NCI-H82 treated with DMSO at 0.1 percent for 48 hours (cell line): ENCODE results near the gene ADARB1.

Experiments used
- DNase-seq: peaks from one replicate; lab custom pipeline; 2025; ENCODE audit not compliant: unreplicated experiment; lab: John Stamatoyannopoulos, UW

Gene ADARB1

DNA sequence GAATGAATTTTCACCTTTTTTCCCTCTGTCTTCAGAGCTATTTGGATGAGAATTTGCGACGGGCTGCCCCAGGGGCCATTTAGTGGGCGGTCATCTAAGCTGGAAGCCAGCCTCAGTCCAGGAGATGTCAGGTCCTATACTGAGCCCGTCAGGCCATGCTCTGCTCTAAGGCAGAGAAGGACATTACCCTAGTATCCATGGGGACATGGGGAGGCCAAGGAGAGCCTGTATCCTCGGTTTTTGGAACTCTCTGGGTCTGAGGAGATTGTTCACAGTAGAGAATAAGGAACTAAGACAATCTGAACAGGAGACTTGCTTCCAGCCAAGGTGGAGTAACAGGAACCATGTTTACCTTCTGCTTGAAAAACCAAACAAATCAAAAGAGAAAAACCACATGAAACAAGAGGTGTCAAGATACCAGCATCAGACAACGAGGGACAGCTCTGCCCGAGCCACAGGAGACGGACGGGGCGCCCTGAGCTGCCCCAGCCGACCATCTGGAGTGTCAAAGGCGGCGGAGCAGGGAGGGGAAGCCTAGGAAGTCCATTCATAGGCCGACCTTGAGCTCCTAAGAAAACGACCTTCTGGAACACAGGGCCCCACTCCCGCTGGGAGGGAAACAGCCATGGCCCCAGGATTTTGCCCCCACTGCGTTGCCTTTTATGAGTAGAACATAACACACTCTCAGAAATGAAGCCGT, 20.0 kb upstream of the ADARB1 start:
- DNase-seq: no peak

DNA sequence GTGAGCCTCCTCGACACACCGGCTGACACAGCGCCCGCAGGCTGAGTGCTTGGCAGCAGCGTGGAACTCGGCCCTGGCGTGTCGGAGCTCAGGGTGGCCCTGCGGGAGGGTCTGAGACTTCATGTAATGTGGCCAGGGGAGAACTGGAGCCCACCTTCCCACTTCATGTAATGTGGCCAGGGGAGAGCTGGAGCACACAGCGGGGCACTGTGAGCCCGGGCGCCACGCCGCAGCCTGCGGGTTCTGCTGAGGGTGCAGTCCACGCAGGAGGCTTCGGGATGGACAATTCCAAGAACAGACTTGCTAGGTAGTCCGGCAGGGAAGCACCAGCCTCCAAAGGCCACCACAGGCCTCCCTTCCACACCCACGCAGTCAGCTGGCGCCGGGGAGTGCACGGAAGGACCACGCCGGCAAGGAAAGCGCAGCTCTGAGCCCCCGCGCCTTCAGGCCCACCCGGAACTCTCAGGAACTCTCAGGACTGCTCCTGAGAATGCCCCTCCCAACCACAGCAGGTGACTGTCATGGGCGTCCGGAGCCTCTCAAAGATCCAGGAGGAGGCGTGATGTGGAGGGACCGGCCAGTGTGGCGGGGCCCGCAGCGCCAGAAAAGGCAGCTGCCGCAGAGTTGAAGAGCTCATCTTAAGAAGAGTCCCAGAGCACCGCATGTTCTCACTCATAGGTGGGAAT, 19.3 kb upstream of the ADARB1 start:
- DNase-seq: no peak

DNA sequence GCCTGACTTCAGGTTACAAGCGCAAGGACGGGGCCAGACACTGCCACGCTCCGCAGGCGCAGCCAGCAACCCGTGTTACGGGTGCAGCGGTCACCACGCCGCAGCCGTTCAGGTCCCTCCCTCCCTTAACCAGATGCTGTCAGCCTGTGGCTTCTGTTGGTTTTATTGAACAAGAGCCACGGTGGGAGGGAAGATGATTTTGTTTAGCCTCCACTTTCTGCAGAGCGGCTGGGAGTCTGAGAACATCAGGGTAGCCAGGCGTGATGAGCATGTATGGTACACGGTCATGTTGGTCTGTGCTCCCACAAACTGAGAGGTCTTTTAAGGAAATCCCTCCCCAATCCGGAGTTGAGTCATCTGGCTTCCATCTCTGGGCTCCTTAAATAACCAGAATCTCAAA, 18.5 kb upstream of the ADARB1 start:
- DNase-seq: no peak

DNA sequence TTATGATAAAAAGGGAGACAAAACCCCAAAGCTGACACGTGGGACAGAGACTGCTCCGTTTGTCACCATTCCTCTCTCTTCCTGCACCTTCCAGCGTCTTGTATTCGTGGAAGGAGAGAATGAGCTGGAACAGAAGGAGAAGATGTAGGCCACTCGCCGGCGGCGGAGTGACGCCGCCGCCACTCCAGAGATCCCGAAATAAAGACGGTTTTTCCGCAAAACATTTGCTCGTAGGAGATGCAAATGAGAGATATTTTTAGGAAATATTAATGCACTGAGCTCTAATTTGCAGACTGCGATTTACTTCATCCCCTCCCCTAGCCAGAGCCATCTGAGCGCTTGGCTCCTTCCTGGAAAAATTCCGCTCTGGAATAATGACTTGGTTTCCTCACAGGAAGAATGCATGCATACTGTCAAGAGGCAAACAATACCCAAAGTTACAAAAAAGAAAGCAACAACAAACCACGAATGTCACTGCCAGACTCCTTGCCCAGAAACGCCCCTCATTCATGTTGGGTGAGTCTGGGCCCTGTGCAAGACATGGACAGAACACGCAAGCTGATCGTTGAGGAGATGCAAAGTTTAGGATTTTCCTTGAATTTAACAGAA, 18.0 kb upstream of the ADARB1 start:
- no peak for DNase-seq

DNA sequence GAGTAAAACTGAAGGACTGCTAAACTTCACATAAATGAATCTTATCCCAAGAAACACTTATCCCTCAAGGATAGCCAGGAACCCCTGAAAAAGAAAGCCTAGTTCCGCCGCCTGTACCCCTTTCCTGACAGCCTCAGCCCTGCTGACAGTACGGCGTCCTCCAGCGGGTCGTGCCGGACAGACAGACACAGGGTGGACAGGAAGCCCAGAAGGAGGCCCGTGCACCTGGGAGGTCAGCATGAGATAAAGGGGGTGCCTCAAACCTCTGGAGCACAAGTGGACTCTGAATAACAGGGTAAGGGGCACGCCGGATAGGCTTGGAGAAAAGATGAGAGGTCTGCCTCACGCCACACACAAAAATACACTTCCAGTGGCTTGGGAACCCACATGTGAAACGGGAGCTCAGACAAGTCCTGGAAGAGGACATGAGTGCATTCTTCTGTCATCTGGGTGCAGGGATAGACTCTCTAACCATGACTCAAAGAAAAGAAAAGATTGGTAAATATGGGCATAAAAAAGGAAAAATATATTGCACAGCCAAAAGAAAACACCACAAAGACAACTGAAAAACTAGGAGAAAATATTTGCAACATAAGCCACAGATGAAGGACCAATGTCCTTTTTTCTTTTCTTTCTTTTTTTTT, 17.3 kb upstream of the ADARB1 start:
- DNase-seq: no peak

DNA sequence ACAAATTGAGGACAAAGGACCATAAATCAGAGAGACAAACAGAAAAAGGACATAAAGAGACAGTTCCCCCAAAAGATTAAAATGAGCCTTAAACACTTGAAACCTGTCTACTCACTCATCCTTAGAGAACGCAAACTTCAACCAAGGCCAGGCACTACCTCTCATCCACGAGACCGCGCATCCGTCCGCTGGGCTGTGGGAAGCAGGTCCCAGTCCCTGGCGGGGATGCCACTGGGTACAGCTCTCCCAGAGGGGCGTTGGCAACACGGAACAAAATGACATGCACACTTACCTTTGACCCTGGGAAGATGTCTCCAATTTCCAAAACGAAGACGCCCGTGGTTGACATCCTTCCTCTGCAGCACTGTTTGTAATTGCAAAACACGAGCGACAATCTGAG, 16.5 kb upstream of the ADARB1 start:
- no peak for DNase-seq

DNA sequence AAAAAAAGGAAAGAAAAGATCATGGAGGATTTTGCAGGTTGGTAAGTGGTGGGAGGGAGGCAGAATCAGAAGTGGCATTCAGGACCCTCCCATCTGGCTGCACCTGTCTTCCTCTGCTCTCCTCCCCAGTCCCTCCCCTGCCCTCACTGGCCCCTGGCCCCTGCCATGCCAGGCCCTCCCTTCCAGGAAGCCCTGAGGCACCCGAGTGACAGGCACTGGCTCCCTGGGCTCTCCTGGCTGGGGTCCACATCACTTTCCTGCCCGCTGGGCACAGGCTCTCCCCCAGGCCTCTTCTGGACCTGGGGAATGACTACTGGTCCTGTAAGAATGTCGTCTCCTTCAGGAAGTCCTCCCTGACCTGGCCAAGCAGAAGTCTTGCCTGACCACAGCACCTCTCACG, 15.3 kb upstream of the ADARB1 start:
- DNase-seq: no peak

DNA sequence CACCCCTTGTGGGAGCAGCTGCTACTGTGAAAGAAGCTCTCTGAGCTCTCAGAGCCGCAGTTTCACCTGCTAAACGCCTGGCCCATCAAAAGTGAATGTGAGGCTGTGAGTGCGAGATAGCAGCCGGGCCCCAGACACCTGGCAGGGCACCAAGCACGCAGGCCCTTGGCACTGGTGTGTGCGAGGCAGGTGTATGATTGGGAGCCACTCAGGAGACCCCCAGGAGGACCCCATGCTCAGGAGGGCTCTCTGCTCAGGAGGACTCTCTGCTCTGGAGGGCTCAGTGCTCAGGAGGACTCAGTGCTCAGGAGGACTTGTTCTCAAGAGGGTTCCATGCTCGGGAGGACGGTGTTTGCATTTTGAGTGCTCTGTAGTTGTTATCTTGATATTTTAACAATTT, 14.3 kb upstream of the ADARB1 start:
- no peak for DNase-seq

DNA sequence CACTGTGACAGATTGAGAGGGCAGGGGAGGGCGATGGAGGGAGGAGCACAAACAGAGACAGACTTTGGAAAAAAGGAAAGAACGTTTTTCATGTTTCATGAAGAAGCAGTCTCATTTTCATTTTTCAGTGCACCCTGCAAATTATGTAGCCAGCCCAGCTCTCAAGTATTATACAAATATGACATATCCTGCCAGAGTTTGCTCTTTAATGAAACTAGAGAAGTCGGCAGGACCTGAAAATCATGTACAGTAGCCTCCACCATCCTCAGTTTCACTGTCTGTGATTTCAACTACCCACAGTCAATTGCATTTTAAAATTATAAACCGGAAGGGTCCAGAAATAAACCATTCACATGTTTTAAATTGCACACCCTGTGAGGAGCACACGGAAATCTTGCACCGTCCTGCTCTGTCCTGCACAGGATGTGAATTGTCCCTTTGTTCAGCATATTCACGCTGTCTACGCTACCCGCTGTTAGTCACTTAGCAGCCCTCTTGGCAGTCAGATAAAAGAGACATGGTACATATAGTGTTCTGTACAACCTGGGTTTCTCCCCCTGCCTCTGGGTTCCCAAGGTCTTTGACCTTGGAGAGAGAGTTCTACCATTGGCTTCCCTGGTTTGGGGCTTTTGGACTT, 13.6 kb upstream of the ADARB1 start:
- DNase-seq: no peak

DNA sequence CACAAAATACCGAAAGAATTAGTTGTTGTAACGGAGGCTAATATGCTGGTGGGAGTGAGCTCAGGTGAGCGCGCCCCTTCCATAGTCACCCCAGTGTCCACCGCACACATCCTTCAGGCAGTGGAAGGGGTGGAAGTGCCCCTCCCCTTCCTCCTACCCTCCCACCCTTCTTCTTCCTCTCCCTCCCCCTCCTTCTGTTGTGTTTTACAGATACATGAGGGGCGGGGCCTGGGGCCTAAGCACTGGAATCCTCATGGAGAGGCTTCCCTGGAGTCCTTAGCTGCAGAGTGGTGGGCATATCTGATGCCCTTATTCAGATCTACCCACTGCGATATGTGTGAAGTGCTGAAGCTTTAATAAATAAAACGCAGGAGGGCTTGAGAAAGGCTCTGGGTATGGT, 10.3 kb upstream of the ADARB1 start:
- DNase-seq: no peak

DNA sequence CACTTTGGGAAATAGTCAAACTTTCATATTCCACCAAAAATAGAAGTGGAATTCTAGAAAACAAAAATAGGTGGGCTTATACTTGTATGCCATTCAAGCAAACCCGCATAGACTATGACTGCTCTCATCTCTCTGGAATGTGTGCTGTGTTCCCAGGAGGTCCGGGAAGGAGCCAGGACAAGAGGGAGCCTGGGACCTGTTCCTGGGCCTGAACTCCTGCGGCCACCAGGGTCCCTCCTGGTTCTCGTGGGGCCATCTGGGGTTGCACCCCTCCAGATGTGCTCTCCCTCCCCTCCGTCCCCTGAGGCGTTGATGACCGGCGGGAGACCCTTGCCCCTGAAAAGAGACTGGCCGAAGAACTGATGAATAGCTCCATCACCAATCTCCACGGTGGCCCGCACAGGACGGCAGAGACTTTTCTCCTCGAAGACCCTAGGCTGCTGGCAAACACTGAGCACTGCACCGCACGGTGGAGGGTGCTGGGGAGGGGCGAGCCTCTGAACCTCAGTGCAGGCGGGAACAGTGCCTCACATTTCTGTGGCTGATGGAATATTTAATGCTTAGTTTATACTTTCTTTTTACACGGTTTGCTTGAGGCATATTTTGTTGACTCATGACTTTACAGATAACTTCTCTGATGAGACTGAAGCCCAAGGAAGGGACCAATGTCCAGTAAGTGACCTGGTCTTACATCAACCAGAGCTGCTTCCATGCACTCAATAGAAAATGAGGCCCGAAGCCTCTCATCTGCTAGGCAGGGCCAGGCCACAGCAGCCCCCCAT, 9.6 kb upstream of the ADARB1 start:
- DNase-seq: no peak

DNA sequence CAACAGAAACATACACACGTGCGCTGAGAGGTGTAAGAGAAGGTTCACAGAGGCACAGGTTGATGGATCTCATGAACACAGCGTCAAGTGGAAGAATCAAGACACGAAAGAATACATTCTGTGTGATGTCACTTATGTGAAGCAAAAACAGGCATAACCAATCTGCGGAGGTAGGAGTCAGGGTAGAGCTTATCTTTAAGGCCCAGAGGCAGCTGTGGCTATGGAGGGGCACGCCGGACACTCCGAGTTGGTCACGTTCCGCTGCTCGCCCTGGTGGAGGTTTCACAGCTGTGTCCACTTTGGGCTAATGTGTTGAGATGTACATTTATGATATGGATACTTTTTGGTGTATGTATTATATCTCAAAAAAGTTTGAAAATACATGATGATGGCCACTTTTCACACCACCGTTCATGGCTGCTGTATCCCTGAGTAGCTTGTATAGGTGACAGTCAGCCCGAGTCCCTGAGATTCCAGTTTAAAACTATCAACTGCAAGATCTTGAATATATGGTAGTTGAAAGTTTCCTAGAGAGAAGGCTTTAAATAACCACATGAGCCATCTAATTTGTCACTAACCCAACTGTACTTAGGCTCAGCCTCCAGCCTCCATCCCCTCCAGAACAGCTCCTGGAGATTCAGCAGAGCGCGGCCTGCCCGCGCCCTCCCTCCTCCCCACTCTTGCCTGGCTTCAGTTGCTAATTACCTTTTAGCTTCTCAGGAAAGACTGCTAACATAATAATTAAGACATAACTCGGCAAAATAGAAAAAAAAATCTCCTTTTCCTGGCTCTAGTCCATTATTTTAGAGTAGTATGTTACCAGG, 6.7 kb upstream of the ADARB1 start:
- no peak for DNase-seq

DNA sequence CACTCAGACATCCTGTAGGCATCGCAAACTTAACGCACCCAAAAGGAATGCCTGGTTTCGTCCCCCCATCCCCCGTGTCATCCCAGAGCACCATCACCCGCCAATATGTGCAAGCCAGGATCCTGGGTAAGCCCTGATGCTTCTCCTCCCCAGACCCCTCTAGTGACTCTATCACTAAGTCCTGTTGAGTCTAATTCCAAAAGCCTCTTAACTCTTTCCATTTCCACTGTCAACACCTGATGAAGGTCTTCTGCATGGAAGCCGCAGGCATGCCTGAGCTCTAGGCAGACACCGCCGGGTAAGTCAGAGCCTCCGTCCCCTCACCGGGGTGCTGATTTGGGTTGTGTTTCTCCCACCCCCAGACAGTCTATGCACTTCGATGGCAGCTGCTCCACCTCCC, 5.3 kb upstream of the ADARB1 start:
- DNase-seq: peak; percentile 51

DNA sequence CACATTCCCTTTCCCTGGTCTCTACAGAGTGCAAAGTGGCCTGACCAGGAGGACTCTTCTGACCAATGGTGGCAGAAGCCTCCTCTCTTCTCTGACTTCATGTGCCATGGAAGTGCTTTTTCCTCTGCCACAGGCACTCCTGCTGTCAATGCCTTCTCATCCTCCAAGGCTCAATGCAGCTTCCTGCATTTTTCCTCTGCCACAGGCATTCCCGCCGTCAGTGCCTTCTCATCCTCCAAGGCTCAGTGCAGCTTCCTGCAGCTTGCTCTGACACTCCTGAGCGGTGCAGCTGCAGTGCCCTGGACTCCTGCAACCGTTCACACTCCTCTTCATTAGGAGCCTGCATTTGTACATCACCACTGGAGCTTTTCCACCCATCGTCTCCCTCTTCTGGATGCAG, 4.7 kb upstream of the ADARB1 start:
- DNase-seq: no peak

DNA sequence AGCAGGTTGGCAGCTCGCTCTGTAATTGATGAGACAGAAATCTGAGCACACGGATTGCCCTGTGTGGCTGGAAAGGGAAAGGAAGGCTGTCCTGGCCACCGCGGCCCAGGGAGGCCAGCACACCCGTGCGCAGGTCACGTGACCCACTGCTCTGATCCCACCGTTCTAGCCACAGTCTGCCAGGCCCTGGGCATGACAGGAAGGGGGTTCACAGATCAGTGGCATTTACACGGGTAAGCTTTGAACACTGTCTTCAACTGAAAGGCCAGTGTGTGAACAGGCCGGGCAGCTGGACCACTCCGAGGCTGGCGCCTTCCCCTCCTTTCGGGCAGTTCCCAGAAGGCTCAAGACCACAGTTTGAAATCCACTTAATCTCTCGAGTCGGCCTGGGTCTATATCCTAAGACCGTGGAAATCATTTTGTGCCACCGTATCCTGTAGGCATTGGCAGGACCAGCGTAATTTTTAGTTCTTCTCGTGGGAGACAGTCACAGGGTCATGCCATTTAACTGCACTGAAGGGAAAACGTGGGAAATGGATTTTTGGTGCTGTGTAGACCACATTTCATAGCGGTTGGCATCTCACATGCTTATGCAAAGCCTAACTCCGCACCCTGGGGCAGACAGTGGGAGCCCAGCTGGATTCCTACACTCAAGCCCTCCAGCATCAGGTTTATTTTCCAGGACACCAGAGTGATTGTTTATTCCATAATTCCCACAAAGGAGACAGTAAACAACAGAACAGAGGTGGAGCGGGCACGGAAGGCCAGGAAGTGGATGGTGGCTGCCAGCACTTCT, 3.1 kb upstream of the ADARB1 start:
- DNase-seq: no peak

DNA sequence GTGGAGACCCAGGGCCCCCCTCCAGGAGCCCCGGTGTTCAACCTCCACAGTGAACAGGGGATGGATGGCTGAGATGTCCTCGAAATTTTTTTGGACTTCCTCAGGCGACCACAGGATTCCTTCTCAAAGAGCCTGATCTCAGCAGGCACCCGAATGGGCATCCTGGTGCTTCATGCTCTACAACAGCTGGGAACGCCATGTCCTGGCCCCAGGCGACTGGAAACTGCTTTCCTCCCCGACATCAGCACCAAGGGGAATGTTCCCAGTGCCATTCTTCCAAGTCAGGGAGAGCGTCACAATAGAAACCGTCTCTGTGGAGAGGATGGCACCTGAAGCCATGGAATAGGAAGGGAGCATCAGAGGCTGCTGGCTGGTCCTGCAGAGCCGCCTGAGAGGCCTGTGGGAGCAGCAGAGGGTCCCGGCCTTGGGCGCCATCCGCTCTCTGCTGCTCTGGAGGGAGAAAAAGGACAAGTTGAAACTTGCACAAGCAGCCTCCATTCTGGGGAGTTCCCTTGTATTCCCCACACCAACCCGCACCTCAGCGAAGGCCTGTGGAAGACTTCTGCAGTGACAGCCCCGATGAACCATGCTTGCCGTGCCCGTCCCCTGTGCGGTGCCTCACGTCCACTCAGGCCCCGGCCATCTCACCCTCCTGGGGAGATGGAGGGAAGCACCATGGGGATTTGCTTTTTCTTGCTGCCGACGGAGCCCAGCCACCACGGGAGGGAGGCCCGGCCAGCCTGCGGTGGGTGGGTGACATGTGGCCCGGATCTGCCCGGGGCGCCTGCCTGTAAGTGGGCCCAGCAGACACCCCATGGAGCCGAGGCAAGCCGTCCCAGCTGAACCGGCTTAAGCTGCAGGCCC, 2.3 kb upstream of the ADARB1 start:
- no peak for DNase-seq

DNA sequence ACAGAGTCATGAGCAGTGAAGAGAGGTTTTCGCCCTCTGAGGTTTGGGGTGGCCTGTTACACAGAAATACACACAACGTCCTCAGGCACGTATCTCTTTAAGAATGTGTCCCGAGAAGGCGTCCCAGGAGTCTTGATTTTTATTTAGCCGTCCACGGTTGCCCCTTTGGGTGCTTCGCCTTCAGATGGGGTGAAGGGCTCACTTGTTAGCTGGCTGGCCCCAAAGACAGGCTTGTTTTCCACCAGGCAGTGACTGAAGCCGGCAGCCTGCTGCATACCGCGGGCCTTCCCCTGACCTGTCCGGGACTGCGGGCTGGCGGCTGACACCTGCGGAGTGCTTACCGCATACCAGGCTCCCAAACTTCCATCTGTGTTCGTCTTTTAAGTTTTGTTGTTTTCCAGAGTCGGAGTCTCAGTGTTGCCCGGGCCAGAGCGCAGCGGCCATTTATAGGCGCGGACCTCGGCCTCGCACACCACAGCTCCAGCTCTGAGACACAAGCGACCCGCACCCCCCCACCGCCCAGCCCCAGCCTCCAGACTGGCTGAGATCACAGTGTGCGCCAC, 1.6 kb upstream of the ADARB1 start:
- DNase-seq: no peak
